Heart left ventricle (tissue), 16 donors: ENCODE data around the gene TRIM17. TPM values are rescaled to one million over a fixed set of nuclear protein-coding genes. Genes with fewer than 3 reads are reported as not detected.

Experiments
- ATAC-seq, 4 donors: fragments of 200-7000 bp; cut with Tn5 transposase; one replicate each; pipeline ENCODE4 v1.9.1; 2020 to 2022; ENCODE audit warnings: moderate library complexity in 4 of 4, mild to moderate bottlenecking in 3 of 4, moderate number of reproducible peaks in 1 of 4
- DNase-seq, 5 donors: peaks; one replicate each; pipeline ENCODE4 v3.0.0-alpha.2; 2020
- H3K27ac ChIP-seq, 12 donors: fragments of 200-600 bp; sonication (generic) in 4 of 12; one replicate each; pipeline versions ENCODE4 v1.5.0 to v1.8.0; 2016 to 2022; ENCODE audit warnings: mild to moderate bottlenecking in 2 of 12
- H3K27me3 ChIP-seq, 9 donors: fragments of 200-600 bp; sonication (generic) in 2 of 9; one replicate each; pipeline versions ENCODE4 v1.5.1 to v1.8.0; 2016 to 2022; ENCODE audit warnings: mild to moderate bottlenecking in 3 of 9
- H3K36me3 ChIP-seq, 9 donors: fragments of 200-600 bp; sonication (generic) in 2 of 9; one replicate each; pipeline versions ENCODE4 v1.5.0 to v1.8.0; 2018 to 2022; ENCODE audit warnings: mild to moderate bottlenecking in 2 of 9
- H3K4me1 ChIP-seq, 12 donors: fragments of 200-600 bp; sonication (generic) in 4 of 12; one replicate each; pipeline versions ENCODE4 v1.5.0 to v1.8.0; 2016 to 2022; ENCODE audit warnings: mild to moderate bottlenecking in 3 of 12
- H3K4me3 ChIP-seq, 12 donors: fragments of 200-600 bp; sonication (generic) in 4 of 12; one replicate each; pipeline versions ENCODE4 v1.5.0 to v1.8.0; 2017 to 2022; ENCODE audit warnings: mild to moderate bottlenecking in 9 of 12, moderate library complexity in 4 of 12
- H3K9me3 ChIP-seq, 12 donors: fragments of 200-600 bp; sonication (generic) in 4 of 12; one replicate each; pipeline versions ENCODE4 v1.5.0 to v1.8.0; 2016 to 2022; ENCODE audit warnings: mild to moderate bottlenecking in 1 of 12
- POLR2A ChIP-seq, 2 donors: fragments of 450-650 bp; IDR thresholded peaks; one replicate each; pipeline ENCODE4 v1.6.1; 2017; ENCODE audit warnings: antibody characterized with exemption in 2 of 2, mild to moderate bottlenecking in 2 of 2, moderate library complexity in 2 of 2
- WGBS, 4 donors: extraction: QIAGEN DNeasy Blood & Tissue Kit in 2 of 4; methylation state at CpG; one replicate each; pipeline versions ENCODE4 v1.1.5 to v1.1.7; 2013 to 2018; 5-methylcytosine and 5-hydroxymethylcytosine counted together
- intact Hi-C, 10 donors: fragments of 100-400 bp; cut with DNase I; formaldehyde crosslinking; loops; one replicate each; pipeline versions ENCODE4 v1.11.1 to v1.14.2; 2022
- polyA plus RNA-seq, 2 donors: library from polyadenylated mRNA; stranded (reverse); fragments of 200-250 nt; gene quantifications; one replicate each; pipeline ENCODE4 v1.2.3, GENCODE V29; 2013
- total RNA-seq, 9 donors: library from RNA; depleted of rRNA in 2 of 9; stranded (reverse); fragments of >200 nt in 2 of 9; fragmentation: NEBNext Ultra II Directional in 3 of 9; extraction: Animal tissue kit (Norgen Biotek cat#: 25700) in 3 of 9; gene quantifications; one replicate each; pipeline versions ENCODE4 v1.1.0 to v1.2.4, GENCODE V29; 2016 to 2023
- TF ChIP-seq, protein P1 (sequence below), 12 donors: fragments of 200-600 bp; sonication (generic) in 4 of 12; IDR thresholded peaks; one replicate each; pipeline versions ENCODE4 v1.5.0 to v1.8.0; 2018 to 2022; ENCODE audit warnings: antibody characterized with exemption in 12 of 12, mild to moderate bottlenecking in 5 of 12
- donor health status: ischemic (EF 13 %, LVEDD 7.1; RV severe dilation, severe dysfunction).
- donor health status: healthy with polysubstance abuse.
- donor health status: DM: no; HTN: yes; CAD: no.
- donor health status: DM: no; HTN: no; CAD: no.
- donor health status: ischemic (EF 25% LVEDD 6.9; RV normal size, moderate dysfunction).
- donor health status: ischemic (EF 25% LVEDD 5.7; RV mildly dilated, moderate dysfunction).
- donor health status: healthy.
- donor health status: DM: yes; HTN: yes; CAD: no.
- donor health status: ischemic (EF 35%, LVEDD 5.7; RV mildly dilated, moderate dysfunction).
- donor health status: nonischemic (EF 11% LVEDD 7.7; RV severe dilation, severe dysfunction).
- donor health status: DM: yes; HTN: yes; CAD: no.
- donor health status: PGD.
- donor health status: ischemic (EF 29% LVEDD 5.4; RV normal size, mild dysfunction).
- donor health status: nonischemic (EF 23%, LVEDD 6.1; RV moderate dilation, normal function).

Gene TRIM17
- total and polyA plus RNA-seq, 11 donors: 0.08 to 1.7 (median 0.39) TPM; not detected in 3

GRCh38 chr1:228448372-228448771 lies 31.7 kb upstream of the TRIM17 start:
- intact Hi-C loops: no loop called here
- Histone ChIP-seq H3K9me3 (no peaks in the 10 kb centered on the region), H3K4me1 (peaks cover 0 to 16% (median 4%) of the 10 kb centered on the region in 12 donors), H3K36me3 (no peaks in the 10 kb centered on the region), H3K27me3 (peaks cover 0 to 48% (median 16%) of the 10 kb centered on the region in 9 donors), H3K4me3 (no peak overlapping the region), H3K27ac (no peak overlapping the region)
- WGBS, 4 donors: 80 to 87% (median 82%) methylated on average over 6 of the region's 6 CpGs
- DNase-seq: no peak
- no peak for TF ChIP-seq POLR2A (IDR thresholded peaks at IDR 0.05)
- TF ChIP-seq, protein P1, sequence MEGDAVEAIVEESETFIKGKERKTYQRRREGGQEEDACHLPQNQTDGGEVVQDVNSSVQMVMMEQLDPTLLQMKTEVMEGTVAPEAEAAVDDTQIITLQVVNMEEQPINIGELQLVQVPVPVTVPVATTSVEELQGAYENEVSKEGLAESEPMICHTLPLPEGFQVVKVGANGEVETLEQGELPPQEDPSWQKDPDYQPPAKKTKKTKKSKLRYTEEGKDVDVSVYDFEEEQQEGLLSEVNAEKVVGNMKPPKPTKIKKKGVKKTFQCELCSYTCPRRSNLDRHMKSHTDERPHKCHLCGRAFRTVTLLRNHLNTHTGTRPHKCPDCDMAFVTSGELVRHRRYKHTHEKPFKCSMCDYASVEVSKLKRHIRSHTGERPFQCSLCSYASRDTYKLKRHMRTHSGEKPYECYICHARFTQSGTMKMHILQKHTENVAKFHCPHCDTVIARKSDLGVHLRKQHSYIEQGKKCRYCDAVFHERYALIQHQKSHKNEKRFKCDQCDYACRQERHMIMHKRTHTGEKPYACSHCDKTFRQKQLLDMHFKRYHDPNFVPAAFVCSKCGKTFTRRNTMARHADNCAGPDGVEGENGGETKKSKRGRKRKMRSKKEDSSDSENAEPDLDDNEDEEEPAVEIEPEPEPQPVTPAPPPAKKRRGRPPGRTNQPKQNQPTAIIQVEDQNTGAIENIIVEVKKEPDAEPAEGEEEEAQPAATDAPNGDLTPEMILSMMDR (IDR thresholded peaks at IDR 0.05): no peak
- no peak for ATAC-seq

DNA sequence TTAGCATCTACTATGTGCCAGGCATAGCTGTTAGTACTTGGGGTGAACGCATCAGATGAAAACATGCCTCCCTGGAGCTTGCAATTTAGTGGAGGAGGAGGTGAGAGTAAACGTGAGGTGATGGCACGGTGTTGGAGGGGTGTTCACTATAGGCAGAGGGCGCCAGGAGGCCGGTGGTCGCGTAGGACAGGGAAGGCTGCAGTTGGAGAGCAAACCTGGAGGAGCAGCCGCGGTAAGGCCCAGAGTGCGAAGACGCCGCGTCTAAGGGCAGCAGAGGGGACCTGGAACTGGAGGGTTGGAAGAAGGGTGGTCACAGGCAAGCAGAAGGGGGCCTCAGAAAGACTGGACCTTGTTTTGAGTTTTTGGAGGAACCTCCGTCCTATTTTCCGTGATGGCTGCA lies 30.2 kb upstream of the TRIM17 start:
- peaks cover 0 to 22% (median 4%) of the 10 kb centered on the region in 12 donors for H3K4me1 ChIP-seq
- peak overlapping the region in 4 of 12 donors; percentile 23 to 60 (median 58) for H3K4me3 ChIP-seq
- ATAC-seq: no peak
- no peak for DNase-seq
- H3K36me3 ChIP-seq: no peaks in the 10 kb centered on the region
- no peaks in the 10 kb centered on the region for H3K9me3 ChIP-seq
- TF ChIP-seq POLR2A (IDR thresholded peaks at IDR 0.05): no peak
- TF ChIP-seq, protein P1 (IDR thresholded peaks at IDR 0.05): no peak
- WGBS, 4 donors: 50 to 73% (median 64%) methylated on average over 15 of the region's 15 CpGs
- intact Hi-C loops: no loop called here
- no peak overlapping the region for H3K27ac ChIP-seq
- H3K27me3 ChIP-seq: peaks cover 0 to 58% (median 24%) of the 10 kb centered on the region in 9 donors

- peaks cover 0 to 22% (median 4%) of the 10 kb centered on the region in 12 donors for H3K4me1 ChIP-seq
- H3K27me3 ChIP-seq: peaks cover 0 to 62% (median 24%) of the 10 kb centered on the region in 9 donors
- TF ChIP-seq, protein P1 (IDR thresholded peaks at IDR 0.05): no peak
- TF ChIP-seq POLR2A (IDR thresholded peaks at IDR 0.05): no peak
- peak overlapping the region; percentile 23 to 60 (median 50) for H3K4me3 ChIP-seq
- peak overlapping the region in 1 of 12 donors; percentile 39 for H3K27ac ChIP-seq
- ATAC-seq: peak; percentile 40 to 81 (median 74)
- peak in 3 of 5 donors; percentile 24 to 68 (median 56) for DNase-seq
- no peaks in the 10 kb centered on the region for H3K9me3 ChIP-seq
- intact Hi-C loops: no loop called here
- no peaks in the 10 kb centered on the region for H3K36me3 ChIP-seq
- 6 to 11% (median 8%) methylated on average over 29 to 51 of the region's 51 CpGs for WGBS, 4 donors
Measured at GRCh38 chr1:228445843-228446650, 29.4 kb upstream of the TRIM17 start.

DNA sequence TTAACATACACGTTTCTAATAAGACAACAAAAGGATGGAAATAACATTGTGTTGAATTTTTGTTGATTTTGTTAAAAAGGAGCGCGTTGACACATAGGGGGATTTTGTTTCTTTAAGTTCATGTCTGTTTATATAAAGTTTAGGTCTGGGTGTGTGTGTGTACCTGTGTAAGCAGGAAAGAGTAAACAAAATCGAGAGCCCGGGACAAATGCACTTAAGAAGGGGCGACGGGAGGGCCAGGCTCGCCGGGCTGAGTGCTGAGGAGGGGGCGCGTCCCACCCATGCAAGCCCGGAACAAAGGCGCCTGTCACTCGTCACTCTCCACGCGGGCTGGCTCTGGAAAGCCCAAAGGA lies 28.8 kb upstream of the TRIM17 start:
- Histone ChIP-seq H3K4me3 (peak overlapping the region; percentile 23 to 60 (median 50)), H3K27me3 (peaks cover 0 to 62% (median 24%) of the 10 kb centered on the region in 9 donors), H3K9me3 (no peaks in the 10 kb centered on the region), H3K4me1 (peaks cover 0 to 22% (median 4%) of the 10 kb centered on the region in 12 donors), H3K27ac (peak overlapping the region in 1 of 12 donors; percentile 39), H3K36me3 (no peaks in the 10 kb centered on the region)
- 8 to 11% (median 10%) methylated on average over 16 of the region's 16 CpGs for WGBS, 4 donors
- TF ChIP-seq, protein P1 (IDR thresholded peaks at IDR 0.05): no peak
- TF ChIP-seq POLR2A (IDR thresholded peaks at IDR 0.05): no peak
- intact Hi-C loops: no loop called here
- DNase-seq: no peak
- no peak for ATAC-seq
